ENCODE data around the gene ABCF3.

ABCF3 gene

DNA sequence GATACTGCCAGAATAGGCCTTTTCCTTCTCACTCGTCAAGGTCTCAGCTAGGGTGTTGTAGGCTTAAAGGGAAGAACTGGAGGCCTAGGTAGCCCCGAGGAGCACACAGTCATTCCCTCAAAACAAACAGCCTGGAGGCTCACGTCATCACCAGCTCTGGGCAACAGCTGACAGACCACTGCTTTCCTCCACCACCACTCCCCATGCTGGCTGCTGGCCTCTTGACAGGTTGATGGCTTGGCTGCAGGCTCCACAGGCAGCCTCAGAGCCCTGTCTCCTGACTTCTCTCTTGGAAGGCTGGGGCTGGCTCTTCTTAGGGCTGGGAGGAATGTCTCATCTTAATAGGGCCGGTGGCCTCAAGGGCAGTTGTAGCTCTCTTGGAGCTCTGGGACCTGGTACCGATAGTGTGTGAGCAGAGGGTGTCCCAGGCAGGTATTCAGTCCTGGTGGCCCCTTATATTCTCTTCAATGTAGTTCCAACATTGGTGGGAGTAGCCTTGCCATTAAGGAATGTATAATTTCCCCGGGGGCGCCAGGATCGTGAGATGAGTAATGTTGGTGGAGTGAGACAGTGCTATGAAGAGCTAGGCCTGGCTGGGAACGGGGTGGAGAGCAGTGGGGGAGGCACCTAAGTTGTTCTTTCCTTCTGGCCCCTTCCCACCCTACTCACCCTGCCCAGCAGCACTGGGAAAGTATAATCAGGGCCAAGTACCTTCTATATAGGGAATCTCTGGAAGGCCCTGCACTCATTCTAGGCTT is 17.5 kb upstream of the ABCF3 start:
- TF ChIP-seq, protein P1, sequence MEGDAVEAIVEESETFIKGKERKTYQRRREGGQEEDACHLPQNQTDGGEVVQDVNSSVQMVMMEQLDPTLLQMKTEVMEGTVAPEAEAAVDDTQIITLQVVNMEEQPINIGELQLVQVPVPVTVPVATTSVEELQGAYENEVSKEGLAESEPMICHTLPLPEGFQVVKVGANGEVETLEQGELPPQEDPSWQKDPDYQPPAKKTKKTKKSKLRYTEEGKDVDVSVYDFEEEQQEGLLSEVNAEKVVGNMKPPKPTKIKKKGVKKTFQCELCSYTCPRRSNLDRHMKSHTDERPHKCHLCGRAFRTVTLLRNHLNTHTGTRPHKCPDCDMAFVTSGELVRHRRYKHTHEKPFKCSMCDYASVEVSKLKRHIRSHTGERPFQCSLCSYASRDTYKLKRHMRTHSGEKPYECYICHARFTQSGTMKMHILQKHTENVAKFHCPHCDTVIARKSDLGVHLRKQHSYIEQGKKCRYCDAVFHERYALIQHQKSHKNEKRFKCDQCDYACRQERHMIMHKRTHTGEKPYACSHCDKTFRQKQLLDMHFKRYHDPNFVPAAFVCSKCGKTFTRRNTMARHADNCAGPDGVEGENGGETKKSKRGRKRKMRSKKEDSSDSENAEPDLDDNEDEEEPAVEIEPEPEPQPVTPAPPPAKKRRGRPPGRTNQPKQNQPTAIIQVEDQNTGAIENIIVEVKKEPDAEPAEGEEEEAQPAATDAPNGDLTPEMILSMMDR (IDR thresholded peaks at IDR 0.05; ENCODE audit: low read depth, low read length, missing control alignments), result no peak
- no peak for DNase-seq (ENCODE audit: low read depth)
- H3K4me3 ChIP-seq (ENCODE audit: low read depth, low read length), result no peak overlapping the region

DNA sequence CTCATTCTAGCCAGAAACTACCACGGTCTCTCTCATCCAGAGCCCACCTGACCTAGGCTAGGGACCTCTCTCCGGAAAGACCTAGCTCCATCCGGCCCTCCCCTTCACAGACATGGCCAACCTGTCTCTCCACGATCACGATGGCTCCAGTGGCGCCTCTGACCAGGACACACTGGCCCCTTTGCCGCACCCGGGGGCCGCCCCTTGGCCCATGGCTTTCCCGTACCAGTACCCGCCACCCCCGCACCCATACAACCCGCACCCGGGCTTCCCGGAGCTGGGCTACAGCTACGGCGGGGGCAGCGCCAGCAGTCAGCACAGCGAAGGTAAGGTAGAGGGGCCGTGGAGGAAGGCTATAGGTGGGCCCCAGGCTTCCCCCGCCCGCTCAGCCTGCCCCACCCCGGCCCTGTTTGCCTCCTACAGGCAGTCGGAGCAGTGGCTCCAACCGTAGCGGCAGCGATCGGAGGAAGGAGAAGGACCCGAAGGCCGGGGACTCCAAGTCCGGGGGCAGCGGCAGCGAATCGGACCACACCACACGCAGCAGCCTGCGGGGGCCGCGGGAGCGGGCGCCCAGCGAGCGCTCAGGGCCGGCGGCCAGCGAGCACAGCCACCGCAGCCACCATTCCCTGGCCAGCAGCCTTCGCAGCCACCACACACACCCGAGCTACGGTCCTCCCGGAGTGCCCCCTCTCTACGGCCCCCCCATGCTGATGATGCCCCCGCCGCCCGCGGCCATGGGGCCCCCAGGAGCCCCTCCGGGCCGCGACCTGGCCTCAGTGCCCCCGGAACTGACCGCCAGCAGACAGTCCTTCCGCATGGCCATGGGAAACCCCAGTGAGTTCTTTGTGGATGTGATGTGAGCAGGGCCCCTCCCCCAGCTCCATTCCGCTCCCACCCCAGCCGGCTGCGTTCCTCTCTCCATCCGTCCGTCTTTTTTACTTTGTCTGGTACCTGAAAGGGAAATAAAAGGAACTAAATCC is 15.8 kb upstream of the ABCF3 start:
- DNase-seq (ENCODE audit: low read depth), result no peak
- H3K4me3 ChIP-seq (ENCODE audit: low read depth, low read length), result no peak overlapping the region
- TF ChIP-seq, protein P1 (IDR thresholded peaks at IDR 0.05; ENCODE audit: low read depth, low read length, missing control alignments), result no peak

DNA sequence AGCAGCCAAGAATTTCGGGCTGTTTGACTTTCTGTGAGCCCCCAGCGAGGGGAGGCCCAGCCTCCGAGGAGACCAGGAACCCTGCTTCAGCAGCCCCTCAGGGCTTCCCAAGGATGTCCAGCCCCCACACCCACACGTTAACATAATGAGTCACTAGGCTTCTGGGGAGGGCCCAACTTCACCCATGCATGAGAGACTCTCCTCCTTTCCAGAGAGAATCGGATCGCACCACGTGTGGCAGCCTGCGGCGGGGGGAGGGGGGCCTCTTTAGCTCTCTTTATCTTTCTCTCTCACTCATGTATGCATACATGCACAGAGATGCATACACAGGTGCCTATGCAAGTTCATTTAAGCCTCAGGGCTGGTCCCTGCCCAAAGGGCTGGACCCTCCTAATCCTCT is 14.4 kb upstream of the ABCF3 start:
- no peak for DNase-seq (ENCODE audit: low read depth)
- no peak overlapping the region for H3K4me3 ChIP-seq (ENCODE audit: low read depth, low read length)
- TF ChIP-seq, protein P1 (IDR thresholded peaks at IDR 0.05; ENCODE audit: low read depth, low read length, missing control alignments), result no peak

DNA sequence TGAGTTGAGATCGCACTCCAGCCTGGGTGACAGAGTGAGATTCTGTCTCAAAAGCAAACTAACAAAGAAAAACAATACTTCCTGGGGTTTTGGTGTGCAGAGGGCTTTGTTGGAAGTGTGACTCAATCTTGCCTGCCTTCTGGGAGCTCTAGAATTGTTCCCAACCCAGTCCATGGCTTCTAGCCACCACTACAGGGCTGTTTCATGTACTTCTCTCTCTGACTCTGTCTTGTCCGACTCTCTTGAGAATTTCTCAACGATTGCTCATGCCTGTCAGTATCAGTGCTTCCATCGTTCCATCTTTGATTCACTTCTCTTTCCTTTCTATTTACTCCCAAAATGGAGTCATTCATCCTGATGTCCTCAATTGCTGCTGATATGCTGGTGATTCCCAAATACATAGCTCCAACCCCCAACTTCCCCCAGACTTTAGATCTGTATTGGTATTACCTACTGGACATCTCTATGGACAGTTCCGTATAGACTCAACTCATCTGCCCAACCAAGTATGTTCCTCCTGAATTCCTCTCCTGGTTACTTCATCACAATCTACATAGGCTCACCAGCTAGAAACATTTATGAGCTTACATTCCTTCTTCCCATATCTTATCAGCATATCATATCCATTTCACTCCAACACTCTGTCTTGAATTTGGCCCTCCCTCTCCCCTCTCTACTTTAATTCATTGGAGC is 13.2 kb upstream of the ABCF3 start:
- H3K4me3 ChIP-seq (ENCODE audit: low read depth, low read length), result no peak overlapping the region
- TF ChIP-seq, protein P1 (IDR thresholded peaks at IDR 0.05; ENCODE audit: low read depth, low read length, missing control alignments), result no peak
- DNase-seq (ENCODE audit: low read depth), result no peak

DNA sequence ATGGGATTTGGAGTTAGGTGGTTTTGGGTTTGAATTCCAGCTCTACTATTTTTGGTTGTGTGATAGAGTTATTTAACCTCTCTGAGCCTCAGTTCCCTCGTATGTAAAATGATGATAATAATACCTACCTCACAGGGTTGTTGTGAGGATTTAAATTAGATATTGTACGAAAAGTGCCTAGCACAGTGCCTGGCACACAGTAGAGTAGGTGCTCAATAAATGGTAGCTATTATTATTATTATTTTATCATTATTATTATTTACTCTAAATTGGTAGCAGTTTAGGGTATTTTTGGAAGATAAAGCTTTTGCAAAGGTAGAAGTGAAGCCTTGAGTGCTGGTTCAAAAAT is 12.7 kb upstream of the ABCF3 start:
- no peak for DNase-seq (ENCODE audit: low read depth)
- no peak overlapping the region for H3K4me3 ChIP-seq (ENCODE audit: low read depth, low read length)
- TF ChIP-seq, protein P1 (IDR thresholded peaks at IDR 0.05; ENCODE audit: low read depth, low read length, missing control alignments), result no peak

DNA sequence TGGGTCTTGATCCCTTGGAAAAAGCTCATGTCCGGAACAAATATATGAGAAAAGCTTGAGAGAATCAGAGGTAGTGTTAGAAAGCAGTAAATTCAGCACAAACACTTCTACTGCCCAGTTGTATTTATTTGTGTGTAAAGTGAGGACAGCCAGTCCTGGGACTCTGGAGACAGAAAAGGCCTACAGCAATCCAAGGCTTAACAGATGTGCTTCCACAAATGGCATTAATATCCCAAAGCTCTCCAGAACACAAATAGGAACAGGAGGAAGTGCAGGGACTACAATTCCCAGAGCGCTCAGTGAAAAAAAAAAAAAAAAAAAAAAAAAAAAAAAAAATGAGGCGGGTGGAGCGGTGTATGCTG is 11.7 kb upstream of the ABCF3 start:
- DNase-seq (ENCODE audit: low read depth), result no peak
- H3K4me3 ChIP-seq (ENCODE audit: low read depth, low read length), result no peak overlapping the region
- TF ChIP-seq, protein P1 (IDR thresholded peaks at IDR 0.05; ENCODE audit: low read depth, low read length, missing control alignments), result no peak
